Osteoblast (primary cell): ENCODE data around the gene GAPVD1. TPM values are rescaled to one million over a fixed set of nuclear protein-coding genes. Genes with fewer than 3 reads are reported as not detected.

Experiments used
- DNase-seq: peaks from one replicate; pipeline ENCODE4 v3.0.0; 2011; ENCODE audit warnings: low spot score, mixed read lengths; ENCODE audit not compliant: insufficient read length; ENCODE audit errors: missing footprints
- H2AFZ ChIP-seq: 2 replicates; pipeline ENCODE4 v1.6.0; 2011; ENCODE audit warnings: mild to moderate bottlenecking, low read length
- H3K27ac ChIP-seq: 2 replicates; pipeline ENCODE4 v1.5.1; 2011; ENCODE audit warnings: mild to moderate bottlenecking, low read depth, low read length, moderate library complexity
- H3K27me3 ChIP-seq: 2 replicates; pipeline ENCODE4 v1.6.0; 2012; ENCODE audit warnings: mild to moderate bottlenecking, control low read depth, inconsistent platforms, low read length, moderate library complexity; ENCODE audit not compliant: insufficient read depth
- H3K36me3 ChIP-seq: 2 replicates; pipeline ENCODE4 v1.5.1; 2011; ENCODE audit warnings: mild to moderate bottlenecking, low read length, control low read depth, moderate library complexity; ENCODE audit not compliant: insufficient read depth
- H3K4me1 ChIP-seq: 2 replicates; pipeline ENCODE4 v1.5.1; 2011; ENCODE audit warnings: mild to moderate bottlenecking, low read length, control low read depth, moderate library complexity; ENCODE audit not compliant: insufficient read depth
- H3K4me2 ChIP-seq: 2 replicates; pipeline ENCODE4 v1.6.0; 2011; ENCODE audit warnings: mild to moderate bottlenecking, low read length; ENCODE audit not compliant: insufficient read depth
- H3K4me3 ChIP-seq: fragments of 200-600 bp; sonication (generic); 3 replicates; pipeline ENCODE4 v1.5.1; 2012; ENCODE audit warnings: mild to moderate bottlenecking, low read length, inconsistent platforms; ENCODE audit not compliant: insufficient read depth
- H3K79me2 ChIP-seq: 2 replicates; pipeline ENCODE4 v1.6.0; 2012; ENCODE audit warnings: mild to moderate bottlenecking, low read length, control low read depth, inconsistent platforms; ENCODE audit not compliant: insufficient read depth
- H3K9me3 ChIP-seq: 2 replicates; pipeline ENCODE4 v1.5.1; 2011; ENCODE audit warnings: low read depth, low read length, control low read depth
- H4K20me1 ChIP-seq: 2 replicates; pipeline ENCODE4 v1.6.0; 2012; ENCODE audit warnings: mild to moderate bottlenecking, low read length, control low read depth; ENCODE audit not compliant: insufficient read depth
- small RNA-seq: library from RNA; depleted of rRNA; stranded (forward); fragments of <200 nt; gene quantifications from one replicate; pipeline ENCODE3, GENCODE V24; 2012
- total RNA-seq: library from RNA; depleted of rRNA; stranded (reverse); fragments of >200 nt; gene quantifications from 2 replicates; pipeline ENCODE4 v1.2.3, GENCODE V29; 2012
- TF ChIP-seq, protein P1 (sequence below): IDR thresholded peaks from 2 replicates; pipeline ENCODE4 v1.5.1; 2011; ENCODE audit warnings: mild to moderate bottlenecking, low read depth, low read length, moderate library complexity; ENCODE audit errors: extremely low read depth

GAPVD1 gene
- total RNA-seq, 1 donor, result 80.3 TPM

DNA sequence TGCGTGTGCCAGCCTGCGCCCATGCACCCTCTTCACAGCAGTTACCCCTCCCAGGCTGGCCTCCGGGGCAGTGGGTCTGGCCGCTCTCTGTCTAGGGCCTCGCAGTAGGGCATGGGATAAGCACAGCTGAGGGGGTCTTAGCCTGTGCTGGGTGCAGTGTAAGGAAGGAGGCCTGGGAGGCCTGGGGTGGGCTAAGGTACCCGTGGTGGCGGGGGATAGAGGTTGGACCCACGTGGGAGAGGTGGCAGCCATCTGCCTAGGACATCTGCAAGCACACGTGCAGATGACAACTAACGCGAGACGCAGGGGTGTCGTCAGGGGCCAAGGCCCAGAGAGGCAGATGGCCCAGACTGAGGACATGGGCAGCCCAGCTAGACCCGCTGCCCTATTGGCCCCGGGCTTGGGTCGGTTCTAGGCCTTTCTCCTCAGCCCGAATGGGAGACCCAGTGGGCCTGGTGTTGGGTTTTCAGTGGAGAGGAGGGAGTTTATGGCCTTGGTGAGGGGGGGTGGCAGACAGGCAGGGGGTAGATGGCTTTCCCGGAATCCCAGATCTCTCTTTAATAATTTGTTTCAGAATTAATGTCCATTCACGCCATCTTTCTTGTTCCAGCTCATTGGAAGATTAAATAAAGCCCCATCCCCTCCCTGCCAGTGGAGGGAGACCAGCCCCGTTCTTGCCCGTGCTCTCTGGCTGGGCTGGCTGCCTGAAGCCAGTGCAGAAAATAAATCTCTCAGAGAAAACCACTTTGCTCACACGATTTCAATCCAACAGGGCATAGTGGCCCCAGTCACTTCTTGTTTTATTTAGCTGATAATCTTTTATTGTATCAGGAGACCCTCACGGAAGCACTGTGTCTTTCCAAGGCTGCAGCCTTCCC is 154.2 kb downstream of the GAPVD1 start:
- DNase-seq, result no peak
- Histone ChIP-seq H3K79me2 (no peaks in the 10 kb centered on the region), H3K27me3 (no peaks in the 10 kb centered on the region), H2AFZ (no peak overlapping the region), H3K4me2 (no peak overlapping the region), H3K9me3 (no peaks in the 10 kb centered on the region), H3K4me3 (no peak overlapping the region), H3K27ac (no peak overlapping the region), H3K36me3 (no peaks in the 10 kb centered on the region), H3K4me1 (no peaks in the 10 kb centered on the region), H4K20me1 (no peaks in the 10 kb centered on the region)
- TF ChIP-seq, protein P1, sequence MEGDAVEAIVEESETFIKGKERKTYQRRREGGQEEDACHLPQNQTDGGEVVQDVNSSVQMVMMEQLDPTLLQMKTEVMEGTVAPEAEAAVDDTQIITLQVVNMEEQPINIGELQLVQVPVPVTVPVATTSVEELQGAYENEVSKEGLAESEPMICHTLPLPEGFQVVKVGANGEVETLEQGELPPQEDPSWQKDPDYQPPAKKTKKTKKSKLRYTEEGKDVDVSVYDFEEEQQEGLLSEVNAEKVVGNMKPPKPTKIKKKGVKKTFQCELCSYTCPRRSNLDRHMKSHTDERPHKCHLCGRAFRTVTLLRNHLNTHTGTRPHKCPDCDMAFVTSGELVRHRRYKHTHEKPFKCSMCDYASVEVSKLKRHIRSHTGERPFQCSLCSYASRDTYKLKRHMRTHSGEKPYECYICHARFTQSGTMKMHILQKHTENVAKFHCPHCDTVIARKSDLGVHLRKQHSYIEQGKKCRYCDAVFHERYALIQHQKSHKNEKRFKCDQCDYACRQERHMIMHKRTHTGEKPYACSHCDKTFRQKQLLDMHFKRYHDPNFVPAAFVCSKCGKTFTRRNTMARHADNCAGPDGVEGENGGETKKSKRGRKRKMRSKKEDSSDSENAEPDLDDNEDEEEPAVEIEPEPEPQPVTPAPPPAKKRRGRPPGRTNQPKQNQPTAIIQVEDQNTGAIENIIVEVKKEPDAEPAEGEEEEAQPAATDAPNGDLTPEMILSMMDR, result no peak

DNA sequence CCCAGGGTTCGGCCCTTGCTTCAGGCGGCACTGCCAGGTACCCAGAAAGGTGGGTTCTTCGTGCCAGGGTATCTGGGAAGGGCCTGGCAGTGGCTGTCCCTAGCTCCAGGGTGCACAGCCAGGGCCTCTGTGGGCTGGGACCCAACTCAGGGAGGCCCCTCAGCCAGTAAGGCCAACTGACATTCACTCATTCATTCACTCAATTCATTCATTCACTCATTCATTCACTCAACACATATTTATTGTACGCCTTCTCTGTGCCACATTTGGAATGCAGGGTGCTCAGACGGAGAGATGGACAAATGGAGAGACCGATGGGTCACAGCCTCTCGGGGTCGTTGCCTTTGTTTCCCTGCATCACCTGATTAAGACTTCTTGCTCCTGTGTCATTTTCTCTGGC is 154.9 kb downstream of the GAPVD1 start:
- H3K79me2 ChIP-seq, result no peaks in the 10 kb centered on the region
- H3K27ac ChIP-seq, result no peak overlapping the region
- H4K20me1 ChIP-seq, result no peaks in the 10 kb centered on the region
- no peak overlapping the region for H2AFZ ChIP-seq
- no peaks in the 10 kb centered on the region for H3K9me3 ChIP-seq
- no peak overlapping the region for H3K4me2 ChIP-seq
- H3K27me3 ChIP-seq, result no peaks in the 10 kb centered on the region
- TF ChIP-seq, protein P1, result no peak
- no peak for DNase-seq
- H3K4me3 ChIP-seq, result no peak overlapping the region
- H3K36me3 ChIP-seq, result no peaks in the 10 kb centered on the region
- H3K4me1 ChIP-seq, result no peaks in the 10 kb centered on the region

Small RNA genes lying within 50 kb of the gene (small RNA-seq; reads per million reads assigned to genes)
- gene AL354710.1 (not detected), gene RNU6-1020P (not detected)

Other genes starting within 250 kb of the GAPVD1 start
- gene SCAI, start 118.3 kb upstream of the GAPVD1 start, total RNA-seq, result 11.2 and 15.0 TPM in 2 replicates
- 36.5 and 40.9 TPM in 2 replicates for gene PPP6C, start 72.0 kb upstream of the GAPVD1 start, total RNA-seq
- gene RABEPK, start 61.3 kb upstream of the GAPVD1 start, total RNA-seq, result 28.6 and 30.6 TPM in 2 replicates
- 101 and 121 TPM in 2 replicates for gene HSPA5, start 20.5 kb upstream of the GAPVD1 start, total RNA-seq